ENCODE data around the gene TRIM31. TPM values are rescaled to one million over a fixed set of nuclear protein-coding genes. Genes with fewer than 3 reads are reported as not detected.

Gene TRIM31
- total and polyA plus RNA-seq, 7 donors, result 0.36 to 133 (median 92.2) TPM; not detected in 2

- H3K27ac ChIP-seq, result no peak overlapping the region
- intact Hi-C loops (cut with DNase I), result no loop called here
- H3K4me1 ChIP-seq, result no peaks in the 10 kb centered on the region
- no peak for DNase-seq
- WGBS, 2 donors, result 10 to 51% methylated on average over 11 of the region's 11 CpGs
- peaks cover 5 to 92% (median 43%) of the 10 kb centered on the region in 3 donors for H3K27me3 ChIP-seq
- H3K9me3 ChIP-seq, result no peaks in the 10 kb centered on the region
- no peaks in the 10 kb centered on the region for H3K36me3 ChIP-seq
- no peak for TF ChIP-seq POLR2AphosphoS5 (IDR thresholded peaks at IDR 0.05)
- TF ChIP-seq POLR2A (IDR thresholded peaks at IDR 0.05), result no peak
- TF ChIP-seq EP300 (IDR thresholded peaks at IDR 0.05), result no peak
- TF ChIP-seq CTCF (IDR thresholded peaks at IDR 0.05), result no peak
- no peak overlapping the region for H3K4me3 ChIP-seq
Measured at GRCh38 chr6:30091577-30092381, 21.1 kb downstream of the TRIM31 start.

GRCh38 chr6:30087876-30088275 lies 25.0 kb downstream of the TRIM31 start:
- H3K4me3 ChIP-seq, result no peak overlapping the region
- no peaks in the 10 kb centered on the region for H3K9me3 ChIP-seq
- no peaks in the 10 kb centered on the region for H3K36me3 ChIP-seq
- 71 to 79% methylated on average over 5 of the region's 5 CpGs for WGBS, 2 donors
- DNase-seq, result no peak
- H3K27ac ChIP-seq, result no peak overlapping the region
- peaks cover 0 to 58% (median 36%) of the 10 kb centered on the region in 3 donors for H3K27me3 ChIP-seq
- TF ChIP-seq CTCF (IDR thresholded peaks at IDR 0.05) (no peak), POLR2AphosphoS5 (IDR thresholded peaks at IDR 0.05) (no peak), POLR2A (IDR thresholded peaks at IDR 0.05) (no peak), EP300 (IDR thresholded peaks at IDR 0.05) (no peak)
- H3K4me1 ChIP-seq, result no peaks in the 10 kb centered on the region
- intact Hi-C loops (cut with DNase I), result no loop called here

GRCh38 chr6:30077218-30077617 lies 35.7 kb downstream of the TRIM31 start:
- Histone ChIP-seq H3K27me3 (peaks cover 21 to 66% (median 52%) of the 10 kb centered on the region in 3 donors), H3K36me3 (no peaks in the 10 kb centered on the region), H3K4me1 (peaks cover 0 to 20% (median 20%) of the 10 kb centered on the region in 4 donors), H3K9me3 (no peaks in the 10 kb centered on the region), H3K4me3 (no peak overlapping the region), H3K27ac (no peak overlapping the region)
- TF ChIP-seq POLR2A (IDR thresholded peaks at IDR 0.05) (no peak), POLR2AphosphoS5 (IDR thresholded peaks at IDR 0.05) (no peak), CTCF (IDR thresholded peaks at IDR 0.05) (no peak), EP300 (IDR thresholded peaks at IDR 0.05) (no peak)
- intact Hi-C loops (cut with DNase I), result no loop called here
- WGBS, 2 donors, result 46 to 54% methylated on average over 4 of the region's 4 CpGs
- no peak for DNase-seq

GRCh38 chr6:30075790-30076732 lies 36.8 kb downstream of the TRIM31 start:
- TF ChIP-seq POLR2AphosphoS5 (IDR thresholded peaks at IDR 0.05), result no peak
- no peak for TF ChIP-seq POLR2A (IDR thresholded peaks at IDR 0.05)
- no peak for TF ChIP-seq CTCF (IDR thresholded peaks at IDR 0.05)
- TF ChIP-seq EP300 (IDR thresholded peaks at IDR 0.05), result no peak
- no peak for DNase-seq
- H3K27ac ChIP-seq, result no peak overlapping the region
- H3K36me3 ChIP-seq, result no peaks in the 10 kb centered on the region
- peaks cover 25 to 77% (median 63%) of the 10 kb centered on the region in 3 donors for H3K27me3 ChIP-seq
- WGBS, 2 donors, result 23 to 38% methylated on average over 22 of the region's 22 CpGs
- H3K4me1 ChIP-seq, result peaks cover 0 to 25% (median 24%) of the 10 kb centered on the region in 4 donors
- H3K4me3 ChIP-seq, result no peak overlapping the region
- intact Hi-C loops (cut with DNase I), result no loop called here
- no peaks in the 10 kb centered on the region for H3K9me3 ChIP-seq

Data from sigmoid colon (tissue), 7 donors.